Forelimb muscle (tissue), 1 donor: ENCODE measurements around the gene SRP72. TPM values are rescaled to one million over a fixed set of nuclear protein-coding genes. Genes with fewer than 3 reads are reported as not detected.
"Not testable (repeated sequence)": the region's sequence is repeated elsewhere in the genome, so short reads cannot be mapped to it uniquely, and the experiment has no call there.

Experiments
- DNase-seq: peaks from one replicate; pipeline ENCODE4 v3.0.0-alpha.2; 2013; ENCODE audit warnings: low read depth
- polyA plus RNA-seq: library from polyadenylated mRNA; unstranded; fragments of 120-200 nt; gene quantifications from one replicate; pipeline ENCODE4 v1.2.1, GENCODE V29; 2013; ENCODE audit not compliant: insufficient read length

SRP72 gene
- 71.7 TPM for polyA plus RNA-seq

DNA sequence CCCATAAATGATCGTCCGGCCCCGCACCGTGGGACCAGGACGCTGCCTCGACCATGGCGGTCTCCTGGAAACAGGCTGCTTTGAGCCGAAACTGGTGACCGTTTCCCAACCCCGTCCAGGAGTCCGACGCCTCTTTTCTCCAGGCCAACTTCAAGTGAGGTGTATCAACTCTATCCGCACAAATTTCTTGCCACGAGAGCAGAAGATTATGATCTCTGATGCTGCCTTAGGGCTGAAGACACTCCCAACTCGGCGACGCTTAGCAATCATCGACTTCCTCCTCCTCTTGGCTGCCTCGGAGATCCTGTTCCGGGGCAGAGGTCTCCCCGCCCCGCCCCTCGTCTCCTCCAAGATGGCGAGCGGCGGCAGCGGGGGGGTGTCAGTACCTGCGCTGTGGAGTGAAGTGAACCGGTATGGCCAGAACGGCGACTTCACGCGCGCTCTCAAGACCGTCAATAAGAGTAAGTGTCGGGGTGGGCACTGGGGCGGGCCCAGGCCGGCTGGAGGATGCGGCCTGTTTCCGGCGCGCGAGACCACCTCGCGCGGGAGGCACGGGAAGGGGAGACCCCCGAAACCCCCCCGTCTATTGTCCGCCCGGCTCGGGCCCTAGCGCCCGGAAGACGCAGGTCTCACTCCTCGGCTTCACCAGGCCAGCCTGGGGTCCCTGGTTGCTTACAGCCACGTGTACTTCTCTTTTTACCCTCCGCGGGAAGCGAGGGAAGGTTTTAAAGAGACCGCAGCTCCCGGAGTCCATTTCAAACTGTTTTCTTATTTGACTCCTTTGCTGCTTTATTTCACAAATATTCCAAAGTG, at the start of gene SRP72:
SRP72 (plus strand) TSS at position 334 of the 813 bp plus-strand sequence; CDS start at position 353, 19 bp downstream.
- DNase-seq, result peak; percentile 78

DNA sequence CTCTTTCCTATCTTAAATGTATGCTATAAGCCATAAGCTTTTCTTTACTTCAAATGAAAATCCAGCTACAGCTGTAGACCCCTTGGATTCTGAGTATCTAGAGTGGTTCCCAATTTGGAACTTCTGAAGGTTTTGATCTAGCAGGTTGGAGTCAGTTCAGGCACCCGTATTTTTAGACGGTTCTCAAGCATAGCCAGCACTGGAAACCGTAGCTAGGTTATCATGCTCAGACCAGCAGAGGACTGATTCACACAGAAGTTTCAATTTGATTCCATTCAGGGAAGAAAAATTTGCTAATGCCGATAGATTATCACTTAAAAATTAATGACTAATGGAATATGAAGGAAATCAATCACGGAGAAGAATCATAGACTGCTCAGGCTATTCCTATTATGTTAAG, 43.2 kb upstream of the SRP72 start:
- no peak for DNase-seq

GRCh38 chr4:56424697-56425514, 42.5 kb upstream of the SRP72 start:
- DNase-seq, result no peak

- no peak for DNase-seq
These were observed 41.9 kb upstream of the SRP72 start for GRCh38 chr4:56425518-56425917.

DNA sequence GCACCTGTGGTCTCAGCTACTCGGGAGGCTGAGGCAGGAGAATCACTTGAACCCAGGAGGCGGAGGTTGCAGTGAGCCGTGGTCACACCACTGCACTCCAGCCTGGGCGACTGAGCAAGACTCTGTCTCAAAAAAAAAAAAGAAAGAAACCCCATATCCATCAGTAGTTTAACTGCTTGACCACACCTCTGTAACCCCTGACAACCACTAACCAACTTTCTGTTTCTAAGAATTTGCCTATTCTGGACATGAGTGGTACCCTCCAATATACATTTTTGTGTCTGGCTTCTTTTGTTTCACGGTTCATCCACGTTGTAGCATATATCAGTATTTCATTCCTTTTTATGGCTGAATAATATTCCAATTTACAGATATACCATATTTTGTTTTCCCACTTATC, 41.1 kb upstream of the SRP72 start:
- no peak for DNase-seq

DNA sequence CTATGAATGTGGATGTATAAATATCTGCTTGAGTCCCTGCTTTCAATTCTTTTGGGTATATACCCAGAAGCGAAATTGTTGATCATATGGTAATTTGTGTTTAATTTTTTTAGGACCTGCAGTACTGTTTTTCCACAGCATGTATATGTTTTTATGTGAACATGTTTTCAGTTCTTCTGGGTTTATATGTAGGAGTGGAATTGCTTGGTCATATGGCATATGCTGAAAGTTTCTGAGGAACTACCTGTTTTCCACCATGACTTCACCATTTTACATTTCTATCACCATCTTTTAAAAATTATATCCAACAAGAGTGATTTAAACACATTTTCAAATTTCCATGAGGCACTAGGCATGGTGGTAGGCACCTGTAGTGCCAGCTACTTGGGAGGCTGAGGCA, 40.2 kb upstream of the SRP72 start:
- DNase-seq, result no peak

DNA sequence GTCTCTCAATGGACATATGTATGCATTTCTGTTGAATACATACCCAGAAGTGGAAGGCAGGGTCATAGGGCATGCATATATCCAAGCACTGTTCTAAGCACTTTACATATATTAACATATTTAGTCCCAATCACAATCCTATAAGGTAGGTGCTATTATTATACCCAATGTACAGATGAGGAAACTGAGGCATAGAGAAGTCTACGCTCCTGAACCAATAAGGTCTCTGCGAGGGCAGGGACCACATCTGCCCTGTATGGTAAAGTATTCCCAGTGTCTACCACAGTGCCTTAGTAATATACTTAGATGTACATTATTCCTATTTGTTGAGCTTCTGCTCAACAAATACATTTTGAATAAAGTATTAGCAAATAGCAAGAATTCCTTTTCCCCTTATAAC, 37.2 kb upstream of the SRP72 start:
- no peak for DNase-seq

DNA sequence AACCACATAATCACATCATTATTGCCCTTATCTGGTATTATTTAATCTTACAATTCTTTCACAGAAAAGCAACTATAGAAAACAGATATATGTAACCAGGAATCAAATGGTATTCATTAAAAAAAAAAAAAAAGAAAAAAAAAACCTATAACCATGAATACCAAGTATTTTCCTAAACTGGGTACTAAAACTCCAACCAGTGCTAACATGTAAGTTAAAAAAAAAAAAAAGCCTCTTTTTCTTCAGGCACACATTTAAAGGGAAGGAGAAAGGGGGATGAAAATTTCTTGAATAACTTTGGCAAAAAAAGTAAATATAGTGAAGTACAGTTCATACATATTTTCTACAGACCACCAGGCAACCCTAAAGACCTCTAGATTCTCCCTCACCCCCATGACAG, 34.1 kb upstream of the SRP72 start:
- DNase-seq, result no peak

DNA sequence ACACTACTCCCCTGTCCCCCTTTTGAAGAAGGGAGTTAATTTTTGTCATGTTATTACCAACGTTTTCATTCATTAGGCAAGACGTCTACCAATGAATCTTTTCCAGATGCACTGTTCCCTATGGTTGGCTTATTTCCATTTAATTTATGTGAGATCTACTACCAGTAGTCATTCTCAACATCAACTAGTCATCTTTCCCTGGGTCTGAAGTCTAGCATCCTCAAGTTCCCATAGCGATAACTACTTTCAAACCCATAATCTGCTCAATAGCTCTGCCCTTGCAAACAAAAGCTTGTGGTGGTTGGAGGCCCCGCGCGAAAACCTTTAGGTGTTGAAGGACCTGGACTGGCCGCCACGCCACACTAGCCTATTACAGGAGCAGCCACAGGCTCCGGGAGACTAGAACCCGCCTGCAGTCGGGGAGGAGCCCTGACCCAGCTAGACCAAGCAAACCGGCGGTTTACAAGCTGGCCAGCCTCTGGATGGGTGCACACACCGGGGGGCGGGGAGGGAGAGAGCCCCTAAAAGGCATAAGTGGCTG, 32.7 kb upstream of the SRP72 start:
- DNase-seq, result no peak

- peak; percentile 86 for DNase-seq
These were observed 32.1 kb upstream of the SRP72 start, which contains the start of gene PPAT for GRCh38 chr4:56435140-56435926. TSS of gene PPAT (minus strand) at chr4:56435615. CDS start at chr4:56435477, 138 bp downstream.

- no peak for DNase-seq
These were observed 28.7 kb upstream of the SRP72 start for GRCh38 chr4:56438766-56439165.

- DNase-seq, result no peak
These were observed 26.4 kb upstream of the SRP72 start for GRCh38 chr4:56440983-56441382.

DNA sequence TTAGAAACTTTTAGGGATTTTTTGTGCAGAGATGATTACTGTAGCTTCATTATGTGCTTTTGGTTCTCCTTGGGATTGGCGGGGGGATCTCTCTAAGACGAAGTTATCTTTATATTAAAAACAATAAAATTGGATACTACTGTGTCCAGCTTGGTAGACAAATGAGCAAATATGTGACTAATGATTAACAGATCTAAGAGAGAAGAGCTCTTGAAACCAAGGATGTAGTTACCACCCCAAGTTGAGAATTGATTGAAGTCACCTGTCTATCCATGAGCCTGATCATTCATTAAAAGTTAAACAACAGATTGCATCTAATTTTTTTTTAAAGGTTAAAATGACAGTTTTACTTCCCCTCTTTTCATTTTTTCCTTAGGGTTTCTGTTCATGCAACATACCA, 22.7 kb upstream of the SRP72 start:
- DNase-seq, result no peak

GRCh38 chr4:56445699-56446098, 21.7 kb upstream of the SRP72 start:
- DNase-seq, result no peak

DNA sequence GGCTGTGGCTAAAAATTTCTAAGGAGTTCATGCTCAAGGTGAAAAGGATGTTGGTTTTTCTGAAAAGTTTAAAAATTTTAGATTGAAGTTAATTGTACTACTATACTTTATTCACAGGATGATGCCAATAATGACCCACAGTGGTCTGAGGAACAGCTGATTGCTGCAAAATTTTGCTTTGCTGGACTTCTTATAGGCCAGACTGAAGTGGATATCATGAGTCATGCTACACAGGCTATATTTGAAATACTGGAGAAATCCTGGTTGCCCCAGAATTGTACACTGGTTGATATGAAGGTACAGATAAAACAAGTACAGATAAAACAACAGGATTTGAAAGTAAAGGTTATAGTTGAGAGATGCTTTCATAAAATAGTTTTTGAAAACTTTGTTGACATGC, 19.1 kb upstream of the SRP72 start:
- DNase-seq, result no peak

GRCh38 chr4:56449475-56449874, 17.9 kb upstream of the SRP72 start:
- DNase-seq, result not testable (repeated sequence)

DNA sequence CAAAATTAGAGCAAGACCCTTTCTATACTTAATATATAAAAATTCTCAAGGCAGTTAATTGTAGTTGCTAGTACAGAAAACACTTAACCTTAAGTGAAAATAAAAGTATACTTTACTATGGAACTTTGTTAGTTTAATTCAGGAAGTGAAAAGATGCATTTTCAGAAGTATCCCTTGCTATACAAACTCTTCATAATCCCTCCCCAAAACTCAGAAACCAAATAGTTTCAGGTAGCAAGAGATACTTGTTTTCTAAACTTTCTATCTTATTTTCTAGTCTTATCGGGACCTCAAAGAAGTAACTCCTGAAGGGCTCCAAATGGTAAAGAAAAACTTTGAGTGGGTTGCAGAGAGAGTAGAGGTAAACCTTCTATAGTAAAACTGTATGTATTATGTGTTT, 17.1 kb upstream of the SRP72 start:
- DNase-seq, result no peak

DNA sequence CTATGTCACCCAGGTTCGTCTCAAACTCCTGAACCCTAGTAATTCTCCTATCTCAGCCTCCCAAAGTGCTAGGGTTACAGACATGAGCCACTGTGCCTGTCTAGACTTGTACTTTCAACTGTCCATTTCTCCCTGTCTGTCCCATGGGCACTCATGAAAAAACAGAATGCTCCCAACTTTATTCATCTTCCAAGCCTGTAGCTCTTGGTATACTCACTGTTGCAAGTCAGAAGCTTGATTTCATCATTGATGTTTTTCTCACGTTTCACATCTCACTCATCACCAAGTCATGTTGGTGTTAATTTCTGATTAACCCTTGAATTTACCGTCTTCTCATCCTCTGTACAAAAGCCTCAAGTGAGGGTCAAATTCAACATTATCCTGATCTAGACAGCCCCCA, 7.3 kb upstream of the SRP72 start:
- DNase-seq, result no peak

GRCh38 chr4:56462157-56462556, 5.3 kb upstream of the SRP72 start:
- no peak for DNase-seq

GRCh38 chr4:56463711-56464110, 3.7 kb upstream of the SRP72 start:
- DNase-seq, result no peak

GRCh38 chr4:56464581-56464980, 2.8 kb upstream of the SRP72 start:
- no peak for DNase-seq
